ENCODE results near the gene CCDC66.
A peak's percentile ranks its signal among the peaks of the same experiment; 100 is the strongest.
"Not testable (repeated sequence)": the region's sequence is repeated elsewhere in the genome, so short reads cannot be mapped to it uniquely, and the experiment has no call there.

Gene CCDC66

GRCh38 chr3:56556908-56557830 lies at the start of gene CCDC66:
TSS of gene CCDC66 (plus strand) at chr3:56557175. CDS start at chr3:56557243, 68 bp downstream.
- DNase-seq = peak; percentile 90

DNA sequence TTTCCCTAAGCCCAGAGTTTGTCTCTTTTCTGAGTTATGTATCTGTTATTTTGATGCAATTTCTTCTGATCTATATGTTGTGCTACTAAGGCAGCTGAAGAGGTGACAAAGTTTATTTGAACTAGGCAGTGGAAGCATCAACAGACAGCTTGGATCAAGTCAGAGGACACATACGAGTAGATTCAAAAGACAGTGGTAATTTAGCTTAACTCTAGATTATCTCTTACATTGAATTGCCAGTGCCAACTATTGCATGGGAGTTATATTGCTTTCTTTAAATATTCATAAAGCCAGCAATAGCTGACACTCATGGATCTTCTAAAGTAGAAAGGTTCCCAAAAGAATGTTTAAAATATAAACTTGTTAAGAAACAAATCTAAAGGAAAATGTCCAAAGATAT lies 37.3 kb upstream of the CCDC66 start:
- DNase-seq = no peak

GRCh38 chr3:56522374-56522773 lies 34.6 kb upstream of the CCDC66 start:
- DNase-seq = no peak

- DNase-seq = no peak
These were observed 31.7 kb upstream of the CCDC66 start for GRCh38 chr3:56525291-56525690.

- DNase-seq = no peak
These were observed 20.2 kb upstream of the CCDC66 start for GRCh38 chr3:56536735-56537134.

DNA sequence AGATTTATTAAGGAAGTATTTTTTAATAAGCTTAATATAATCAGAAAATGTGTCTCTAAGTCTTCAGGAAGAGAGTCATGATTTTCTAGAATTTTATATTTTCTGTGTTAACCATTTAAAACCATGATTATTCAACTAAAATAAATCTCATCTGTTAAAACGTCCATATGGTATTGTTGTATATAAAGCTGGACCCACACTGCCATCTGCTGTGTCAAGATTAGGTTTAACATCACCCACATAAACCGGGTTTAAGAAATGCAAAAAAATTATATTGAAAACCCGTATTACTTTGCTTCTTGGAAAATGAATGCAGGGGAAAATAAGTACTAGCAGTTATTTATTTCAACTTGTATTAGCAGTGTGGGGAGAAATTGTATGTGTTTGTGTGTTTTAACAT lies 9.5 kb upstream of the CCDC66 start:
- DNase-seq = no peak

GRCh38 chr3:56557831-56558170 lies 826 bp downstream of the CCDC66 start:
- no peak for DNase-seq

DNA sequence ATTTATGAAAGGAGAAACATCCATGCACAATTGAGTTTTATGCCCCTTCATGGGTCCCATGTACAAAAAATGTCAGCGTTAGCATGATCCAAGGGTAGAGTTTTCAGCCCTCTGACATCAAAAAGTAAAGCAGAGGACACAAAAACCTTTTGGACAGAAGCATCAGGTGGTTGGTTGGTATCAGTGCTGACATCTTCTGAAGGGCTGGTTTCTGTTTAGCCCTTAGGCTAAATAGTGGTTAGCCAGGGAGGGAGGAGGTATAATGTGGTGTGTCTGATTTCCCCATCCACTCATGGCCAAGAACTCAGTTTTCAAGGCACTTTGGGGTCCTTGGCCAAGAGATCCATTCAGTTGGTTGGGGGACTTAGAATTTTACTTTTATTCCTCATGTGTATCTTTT lies 16.5 kb downstream of the CCDC66 start:
- DNase-seq = no peak

DNA sequence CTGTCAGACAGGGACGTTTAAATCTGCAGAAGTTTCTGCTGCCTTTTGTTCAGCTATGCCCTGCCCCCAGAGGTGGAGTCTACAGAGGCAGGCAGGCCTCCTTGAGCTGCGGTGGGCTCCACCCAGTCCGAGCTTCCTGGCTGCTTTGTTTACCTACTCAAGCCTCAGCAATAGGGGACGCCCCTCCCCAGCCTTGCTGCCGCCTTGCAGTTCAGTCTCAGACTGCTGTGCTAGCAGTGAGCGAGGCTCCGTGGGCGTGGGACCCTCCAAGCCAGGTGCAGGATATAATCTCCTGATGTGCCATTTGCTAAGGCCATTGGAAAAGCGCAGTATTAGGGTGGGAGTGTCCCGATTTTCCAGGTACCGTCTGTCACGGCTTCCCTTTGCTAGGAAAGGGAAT lies 25.0 kb downstream of the CCDC66 start:
- DNase-seq = not testable (repeated sequence)

DNA sequence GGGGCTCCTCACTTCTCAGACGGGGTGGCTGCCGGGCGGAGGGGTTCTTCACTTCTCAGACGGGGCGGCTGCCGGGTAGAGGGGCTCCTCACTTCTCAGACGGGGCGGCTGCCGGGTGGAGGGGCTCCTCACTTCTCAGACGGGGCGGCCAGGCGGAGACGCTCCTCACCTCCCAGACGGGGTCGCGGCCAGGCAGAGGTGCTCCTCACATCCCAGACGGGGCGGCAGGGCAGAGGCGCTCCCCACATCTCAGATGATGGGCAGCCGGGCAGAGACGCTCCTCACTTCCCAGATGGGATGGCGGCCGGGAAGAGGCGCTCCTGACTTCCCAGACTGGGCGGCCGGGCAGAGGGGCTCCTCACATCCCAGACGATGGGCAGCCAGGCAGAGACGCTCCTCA lies 27.3 kb downstream of the CCDC66 start:
- not testable (repeated sequence) for DNase-seq

GRCh38 chr3:56590814-56591213 lies 33.8 kb downstream of the CCDC66 start:
- DNase-seq = no peak

GRCh38 chr3:56591262-56591661 lies 34.3 kb downstream of the CCDC66 start:
- no peak for DNase-seq

DNA sequence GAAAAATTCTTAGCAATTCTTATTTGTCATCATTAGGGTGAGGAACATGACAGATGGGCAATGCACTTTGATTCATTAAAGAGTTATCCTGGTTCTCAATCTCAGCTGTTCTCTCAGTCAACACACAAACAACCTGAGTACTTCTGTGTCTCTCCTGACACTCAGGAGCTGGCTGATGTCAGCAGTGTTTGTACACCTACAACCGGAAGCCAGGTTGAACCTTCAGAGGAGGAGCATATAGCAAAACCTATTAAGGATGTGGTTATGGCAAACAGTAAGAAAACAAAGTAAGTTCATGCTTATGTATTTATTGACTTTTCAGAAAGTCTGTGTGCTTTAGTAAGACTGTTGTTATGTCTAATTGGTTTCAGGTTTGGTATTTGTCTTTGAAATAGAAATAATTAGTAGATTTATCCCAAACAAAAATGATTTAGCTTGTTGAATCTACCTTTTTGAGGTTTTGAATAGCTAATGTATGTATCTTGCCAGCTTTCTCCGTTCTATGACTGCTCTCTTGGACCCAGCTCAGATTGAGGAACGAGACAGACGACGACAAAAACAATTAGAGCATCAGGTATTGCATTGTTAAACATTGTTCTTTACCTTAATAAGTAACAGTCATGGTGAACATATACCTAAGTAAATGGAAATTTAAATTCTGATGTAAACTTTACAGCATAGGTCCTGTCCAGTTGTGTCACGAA lies 36.6 kb downstream of the CCDC66 start:
- DNase-seq = peak; percentile 26

DNA sequence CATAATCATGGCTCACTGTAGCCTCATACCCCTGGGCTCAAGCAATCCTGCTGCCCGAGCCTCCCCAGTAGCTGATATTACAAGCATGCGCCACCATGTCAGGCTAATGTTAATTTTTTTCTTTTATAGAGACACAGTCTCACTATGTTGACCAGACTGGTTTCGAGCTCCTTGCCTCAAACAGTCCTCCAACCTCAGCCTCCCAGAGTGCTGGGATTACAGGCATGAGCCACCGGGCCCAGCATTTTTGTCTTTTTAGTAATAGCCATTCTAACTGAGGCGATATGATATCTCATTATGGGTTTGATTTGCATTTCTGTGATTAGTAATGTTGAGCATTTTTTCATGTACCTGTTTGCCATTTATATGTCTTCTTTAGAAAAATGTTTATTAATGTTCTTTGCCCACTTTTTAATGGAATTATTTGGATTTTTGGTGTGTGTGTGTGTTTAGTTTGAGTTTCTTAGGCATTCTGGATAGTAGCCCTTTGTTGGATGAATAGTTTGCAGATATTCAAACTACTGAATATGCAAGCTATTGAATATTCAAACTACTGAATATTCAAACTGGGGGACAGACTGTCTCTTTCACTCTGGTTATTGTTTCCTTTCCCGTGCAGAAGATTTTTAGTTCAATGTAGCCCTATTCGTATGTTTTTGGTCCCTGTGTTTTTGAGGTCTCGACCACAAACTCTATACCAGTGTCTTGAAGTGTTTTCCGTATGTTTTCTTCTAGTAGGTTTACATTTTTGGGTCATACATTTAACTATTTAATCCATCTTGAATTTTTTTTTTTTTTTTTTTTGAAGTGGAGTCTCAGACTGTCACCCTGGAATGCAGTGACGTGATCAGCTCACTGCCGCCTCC lies 39.2 kb downstream of the CCDC66 start:
- no peak for DNase-seq

DNA sequence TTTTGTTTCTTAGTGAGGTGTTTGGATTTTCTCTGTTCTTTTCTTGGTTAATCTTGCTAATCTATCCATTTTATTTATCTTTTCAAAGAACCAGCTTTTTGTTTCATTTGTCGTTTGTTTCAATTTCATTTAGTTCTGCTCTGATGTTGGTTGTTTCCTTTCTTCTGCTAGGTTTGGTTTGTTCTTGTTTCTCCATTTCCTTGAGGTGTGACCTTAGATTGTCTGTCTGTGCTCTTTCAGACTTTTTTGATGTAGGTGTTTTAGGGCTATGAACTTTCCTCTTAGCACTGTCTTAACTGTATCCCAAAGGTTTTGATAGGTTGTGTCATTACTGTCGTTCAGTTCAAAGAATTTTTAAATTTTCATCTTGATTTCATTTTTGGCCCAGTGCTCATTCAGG lies 51.5 kb downstream of the CCDC66 start:
- DNase-seq = not testable (repeated sequence)

GRCh38 chr3:56610669-56611335 lies 53.8 kb downstream of the CCDC66 start:
- no peak for DNase-seq

DNA sequence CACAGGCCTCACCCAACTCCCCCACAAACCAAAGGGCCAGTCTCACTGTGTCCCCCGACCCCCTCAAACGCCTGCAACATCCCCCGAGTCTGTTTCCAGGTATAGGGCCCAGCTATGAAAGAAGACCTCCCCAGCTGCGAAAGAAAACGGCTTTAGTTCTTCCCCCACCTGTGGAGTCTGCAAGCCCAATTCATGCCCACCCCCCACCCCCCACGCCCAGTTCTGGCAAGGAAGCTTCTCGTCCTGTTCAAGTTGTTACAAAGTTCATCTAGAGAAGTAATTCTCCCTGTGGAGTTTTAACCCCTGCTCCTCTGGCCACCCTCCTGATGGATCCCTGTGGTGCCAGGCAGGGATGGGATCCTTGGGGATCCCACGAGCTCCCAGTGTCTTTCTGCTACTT lies 54.4 kb downstream of the CCDC66 start:
- no peak for DNase-seq

GRCh38 chr3:56612146-56612545 lies 55.2 kb downstream of the CCDC66 start:
- no peak for DNase-seq

DNA sequence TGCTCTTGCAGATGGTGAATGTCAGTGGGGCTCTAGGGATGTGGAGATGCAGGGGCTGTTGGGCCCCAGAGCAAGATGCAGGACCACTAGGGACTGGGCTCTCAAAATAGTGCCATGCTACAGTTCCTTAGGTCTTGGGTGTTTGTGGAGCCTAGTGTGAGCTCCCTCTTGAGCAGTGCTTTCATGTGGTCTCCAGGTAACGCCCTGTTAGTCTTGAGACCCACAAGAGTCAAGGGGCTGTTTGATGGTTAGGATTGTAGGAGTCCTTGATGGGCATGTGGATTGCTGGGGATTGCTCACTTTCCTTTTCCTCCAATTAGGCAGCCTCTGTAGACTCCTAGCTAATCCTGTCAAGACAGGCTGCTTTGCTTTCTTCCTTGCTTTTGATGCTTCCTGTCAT lies 56.0 kb downstream of the CCDC66 start:
- no peak for DNase-seq

DNA sequence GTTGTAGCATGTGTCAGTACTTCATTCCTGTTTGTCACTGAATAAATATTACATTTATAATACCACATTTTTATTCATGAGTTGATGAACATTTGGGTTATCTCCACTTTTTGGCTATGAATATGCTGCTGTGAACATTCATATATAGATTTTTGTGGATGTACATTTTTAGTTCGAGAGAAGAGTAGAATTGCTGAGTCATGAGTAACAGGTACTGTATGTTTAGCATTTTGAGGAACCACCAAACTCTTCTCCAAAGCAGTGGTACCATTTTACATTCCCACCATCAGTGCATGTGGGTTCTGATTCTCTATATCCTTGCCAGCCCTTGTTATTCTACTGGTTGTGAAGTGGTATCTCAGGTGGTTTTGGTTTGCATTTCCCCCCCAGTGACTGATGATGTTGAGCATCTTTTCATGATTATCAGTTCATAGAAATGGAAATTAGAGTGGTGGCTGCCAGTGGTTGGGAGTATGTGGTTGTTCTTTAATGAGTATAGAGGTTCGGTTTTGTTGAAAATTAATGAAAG lies 59.6 kb downstream of the CCDC66 start:
- no peak for DNase-seq

DNA sequence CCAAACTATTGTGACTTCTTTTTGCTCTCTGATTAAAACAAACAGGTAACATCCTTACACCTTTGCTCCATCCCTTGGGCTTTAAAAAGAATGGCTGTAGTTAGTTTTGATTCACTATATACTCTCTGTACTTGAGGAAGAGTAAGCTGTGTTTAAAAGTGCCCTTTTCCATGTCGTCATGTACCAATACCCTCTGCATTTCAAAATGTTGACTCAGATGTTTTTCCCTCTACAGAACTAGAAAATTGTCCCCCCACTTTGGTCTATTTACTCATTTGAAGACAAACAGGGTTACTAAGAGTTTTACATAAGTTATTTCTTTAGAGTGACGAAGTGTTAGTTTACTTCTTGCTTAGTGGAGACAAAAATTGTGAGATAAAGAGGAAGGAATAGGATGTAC lies 63.4 kb downstream of the CCDC66 start:
- DNase-seq = no peak

- DNase-seq = no peak
These were observed 64.7 kb downstream of the CCDC66 start for GRCh38 chr3:56621681-56622080.

DNA sequence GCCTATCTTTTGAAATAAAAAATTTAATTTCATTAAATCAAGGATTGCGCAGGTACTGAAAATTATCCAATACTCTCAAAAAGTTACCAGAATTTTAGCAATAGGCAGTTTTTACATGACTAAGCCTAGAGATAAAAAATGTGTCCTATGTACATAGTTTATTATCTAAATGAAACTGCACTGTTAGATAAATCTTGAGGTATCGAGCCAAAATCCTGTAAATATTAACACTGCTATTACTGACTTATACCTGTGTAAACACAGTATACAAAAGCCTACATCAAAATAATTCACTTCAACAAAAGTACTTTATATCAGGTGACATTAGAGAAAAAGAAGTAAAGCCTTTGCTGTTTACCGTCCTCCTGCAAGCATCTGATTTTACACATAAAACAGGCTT lies 65.4 kb downstream of the CCDC66 start:
- DNase-seq = no peak

Data from activated CD4-positive, alpha-beta T cell treated with anti-CD3 and anti-CD28 coated beads for 1 hour (primary cell).